ENCODE data around the gene CEACAM16. TPM values are rescaled to one million over a fixed set of nuclear protein-coding genes. Genes with fewer than 3 reads are reported as not detected.

The CEACAM16 gene
- total and polyA plus RNA-seq, 10 donors = not detected

DNA sequence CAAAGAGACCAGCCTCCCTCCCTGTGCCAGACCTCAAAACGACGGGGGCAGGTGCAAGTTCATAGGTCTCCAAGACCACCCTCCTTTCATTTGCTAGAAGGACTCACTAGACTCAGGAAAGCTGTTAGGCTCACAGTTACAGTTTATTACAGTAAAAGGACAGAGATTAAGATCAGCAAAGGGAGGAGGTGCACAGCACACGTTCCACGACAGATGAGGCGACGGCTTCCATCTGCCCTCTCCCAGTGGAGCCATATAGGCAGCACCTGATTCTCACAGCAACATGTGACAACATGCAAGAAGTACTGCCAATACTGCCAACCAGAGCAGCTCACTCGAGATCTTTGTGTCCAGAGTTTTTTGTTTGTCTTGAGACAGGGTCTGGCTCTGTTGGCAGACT is 37.0 kb upstream of the CEACAM16 start:
- DNase-seq = no peak
- Histone ChIP-seq H3K9me3 (no peaks in the 10 kb centered on the region), H3K36me3 (peaks cover 0 to 62% (median 9%) of the 10 kb centered on the region in 6 donors), H3K4me3 (no peak overlapping the region), H3K27ac (peak overlapping the region in 3 of 8 donors; percentile 3 to 30 (median 18)), H3K27me3 (replicated peaks in 1 of 7) (no peaks in the 10 kb centered on the region), H3K4me1 (peaks cover 0 to 16% (median 6%) of the 10 kb centered on the region in 6 donors)
- intact Hi-C loops (cut with DNase I; ENCODE audit: low total_unique reads) = no loop called here
- 82 to 86% (median 86%) methylated on average over 7 of the region's 7 CpGs for WGBS, 5 donors
- TF ChIP-seq POLR2A (IDR thresholded peaks at IDR 0.05) (no peak), POLR2AphosphoS5 (IDR thresholded peaks at IDR 0.05) (no peak), CTCF (IDR thresholded peaks at IDR 0.05 in 8 of 11, conservative IDR thresholded peaks at IDR 0.05 in 3 of 11) (no peak)

DNA sequence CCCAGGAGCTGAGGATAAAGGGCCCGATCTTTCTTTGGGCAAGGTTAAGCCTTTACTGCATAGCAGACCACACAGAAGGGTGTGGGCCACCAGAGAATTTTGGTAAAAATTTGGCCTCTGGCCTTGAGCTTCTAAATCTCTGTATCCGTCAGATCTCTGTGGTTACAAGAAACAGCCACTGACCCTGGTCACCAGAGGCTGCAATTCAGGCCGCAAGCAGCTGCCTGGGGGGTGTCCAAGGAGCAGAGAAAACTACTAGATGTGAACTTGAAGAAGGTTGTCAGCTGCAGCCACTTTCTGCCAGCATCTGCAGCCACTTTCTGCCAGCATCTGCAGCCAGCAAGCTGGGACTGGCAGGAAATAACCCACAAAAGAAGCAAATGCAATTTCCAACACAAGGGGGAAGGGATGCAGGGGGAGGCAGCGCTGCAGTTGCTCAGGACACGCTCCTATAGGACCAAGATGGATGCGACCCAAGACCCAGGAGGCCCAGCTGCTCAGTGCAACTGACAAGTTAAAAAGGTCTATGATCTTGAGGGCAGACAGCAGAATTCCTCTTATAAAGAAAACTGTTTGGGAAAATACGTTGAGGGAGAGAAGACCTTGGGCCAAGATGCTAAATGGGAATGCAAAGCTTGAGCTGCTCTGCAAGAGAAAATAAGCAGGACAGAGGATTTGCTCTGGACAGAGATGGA is 36.1 kb upstream of the CEACAM16 start:
- TF ChIP-seq POLR2AphosphoS5 (IDR thresholded peaks at IDR 0.05) = peak in 1 of 3 donors; percentile 12
- no peak for TF ChIP-seq POLR2A (IDR thresholded peaks at IDR 0.05)
- TF ChIP-seq CTCF (IDR thresholded peaks at IDR 0.05 in 8 of 11, conservative IDR thresholded peaks at IDR 0.05 in 3 of 11) = no peak
- Histone ChIP-seq H3K4me1 (peaks cover 0 to 8% (median 0%) of the 10 kb centered on the region in 6 donors), H3K27ac (peak overlapping the region in 4 of 8 donors; percentile 3 to 30 (median 14)), H3K9me3 (no peaks in the 10 kb centered on the region), H3K27me3 (replicated peaks in 1 of 7) (no peaks in the 10 kb centered on the region), H3K36me3 (peaks cover 0 to 57% (median 9%) of the 10 kb centered on the region in 6 donors), H3K4me3 (no peak overlapping the region)
- intact Hi-C loops (cut with DNase I; ENCODE audit: low total_unique reads) = no loop called here
- no peak for DNase-seq
- WGBS, 5 donors = 64 to 88% (median 79%) methylated on average over 6 to 7 of the region's 7 CpGs

DNA sequence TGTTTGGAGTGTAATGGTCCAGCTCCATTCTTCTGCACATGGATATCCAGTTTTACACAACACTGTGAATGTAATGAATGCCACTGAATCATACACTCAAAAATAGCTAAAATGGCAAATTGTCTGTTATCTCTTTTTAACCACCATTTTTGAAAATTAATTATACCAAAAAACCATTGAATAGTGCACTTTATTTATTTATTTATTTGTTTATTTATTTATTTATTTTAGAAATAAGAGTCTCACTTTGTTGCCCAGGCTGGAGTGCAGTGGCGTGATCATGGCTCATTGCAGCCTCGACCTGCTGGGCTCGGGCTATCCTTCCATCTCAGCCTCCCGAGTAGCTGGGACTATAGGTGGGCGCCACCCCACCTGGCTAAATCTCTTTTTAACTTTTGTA is 35.0 kb upstream of the CEACAM16 start:
- no peak for TF ChIP-seq POLR2A (IDR thresholded peaks at IDR 0.05)
- no peak for TF ChIP-seq POLR2AphosphoS5 (IDR thresholded peaks at IDR 0.05)
- no peak for TF ChIP-seq CTCF (IDR thresholded peaks at IDR 0.05 in 8 of 11, conservative IDR thresholded peaks at IDR 0.05 in 3 of 11)
- peaks cover 0 to 46% (median 5%) of the 10 kb centered on the region in 6 donors for H3K36me3 ChIP-seq
- WGBS, 5 donors = 93 to 96% (median 96%) methylated on average over 5 of the region's 5 CpGs
- no peaks in the 10 kb centered on the region for H3K9me3 ChIP-seq
- H3K27me3 ChIP-seq (replicated peaks in 1 of 7) = no peaks in the 10 kb centered on the region
- H3K4me1 ChIP-seq = peaks cover 0 to 8% (median 0%) of the 10 kb centered on the region in 6 donors
- no peak for DNase-seq
- H3K27ac ChIP-seq = no peak overlapping the region
- intact Hi-C loops (cut with DNase I; ENCODE audit: low total_unique reads) = no loop called here
- H3K4me3 ChIP-seq = no peak overlapping the region

DNA sequence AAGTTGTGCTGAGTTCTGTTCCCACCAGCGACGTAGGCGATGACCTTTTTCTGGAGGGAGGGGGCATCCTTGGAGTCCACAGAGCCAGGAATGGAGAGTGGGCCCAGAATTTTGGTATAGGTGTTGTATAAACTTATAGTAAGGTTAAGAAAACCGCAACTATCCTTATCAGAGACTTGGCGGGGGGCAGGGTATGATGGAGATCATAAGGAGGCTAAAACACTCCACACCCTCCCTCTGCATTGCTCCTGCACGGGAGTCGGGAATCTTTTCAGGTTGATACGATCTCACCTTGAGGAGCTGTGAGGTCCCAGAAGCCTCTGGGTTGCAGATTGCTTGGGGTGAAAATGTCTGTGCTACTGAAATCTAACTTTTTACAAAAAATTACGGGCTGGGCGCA is 34.0 kb upstream of the CEACAM16 start:
- Histone ChIP-seq H3K36me3 (peaks cover 0 to 36% (median 0%) of the 10 kb centered on the region in 6 donors), H3K9me3 (no peaks in the 10 kb centered on the region), H3K4me1 (peaks cover 0 to 8% (median 0%) of the 10 kb centered on the region in 6 donors), H3K27ac (no peak overlapping the region), H3K4me3 (no peak overlapping the region), H3K27me3 (replicated peaks in 1 of 7) (no peaks in the 10 kb centered on the region)
- 87 to 96% (median 94%) methylated on average over 10 of the region's 10 CpGs for WGBS, 5 donors
- intact Hi-C loops (cut with DNase I; ENCODE audit: low total_unique reads) = no loop called here
- TF ChIP-seq CTCF (IDR thresholded peaks at IDR 0.05 in 8 of 11, conservative IDR thresholded peaks at IDR 0.05 in 3 of 11) (no peak), POLR2A (IDR thresholded peaks at IDR 0.05) (no peak), POLR2AphosphoS5 (IDR thresholded peaks at IDR 0.05) (no peak)
- DNase-seq = no peak
